ENCODE data around the gene IL17RB. TPM values are rescaled to one million over a fixed set of nuclear protein-coding genes. Genes with fewer than 3 reads are reported as not detected.
A peak's percentile ranks its signal among the peaks of the same experiment; 100 is the strongest.

IL17RB gene
- polyA plus RNA-seq (2014; cell fraction: cytosol; rRNA removed): 9.3 and 9.5 TPM in 2 replicates
- polyA plus RNA-seq (2014; cell fraction: nucleus; rRNA removed): 42.3 and 52.5 TPM in 2 replicates

- peak; percentile 60 for DNase-seq (ENCODE audit: low spot score)
Observed at GRCh38 chr3:53846134-53846850, at the start of gene IL17RB, which contains the start of gene CHDH. TSS of gene IL17RB (plus strand) at chr3:53846568. CDS start at chr3:53846589, 21 bp downstream. TSS of gene CHDH (minus strand) at chr3:53846419. CDS start at chr3:53824008, 22,411 bp downstream.

GRCh38 chr3:53798144-53798543, 48.2 kb upstream of the IL17RB start:
- no peak for DNase-seq (ENCODE audit: low spot score)

GRCh38 chr3:53799338-53799865, 47.0 kb upstream of the IL17RB start:
- no peak for DNase-seq (ENCODE audit: low spot score)

GRCh38 chr3:53800041-53800906, 46.1 kb upstream of the IL17RB start:
- DNase-seq (ENCODE audit: low spot score): peak; percentile 11

- DNase-seq (ENCODE audit: low spot score): no peak
Observed at GRCh38 chr3:53801319-53801718, 45.0 kb upstream of the IL17RB start.

GRCh38 chr3:53802256-53802880, 44.0 kb upstream of the IL17RB start:
- DNase-seq (ENCODE audit: low spot score): no peak

- no peak for DNase-seq (ENCODE audit: low spot score)
Observed at GRCh38 chr3:53803124-53803815, 43.1 kb upstream of the IL17RB start.

- no peak for DNase-seq (ENCODE audit: low spot score)
Observed at GRCh38 chr3:53803816-53804695, 42.3 kb upstream of the IL17RB start.

- DNase-seq (ENCODE audit: low spot score): no peak
Observed at GRCh38 chr3:53804697-53805462, 41.5 kb upstream of the IL17RB start.

GRCh38 chr3:53805463-53806159, 40.8 kb upstream of the IL17RB start:
- no peak for DNase-seq (ENCODE audit: low spot score)

- DNase-seq (ENCODE audit: low spot score): no peak
Observed at GRCh38 chr3:53806182-53807116, 39.9 kb upstream of the IL17RB start.

- DNase-seq (ENCODE audit: low spot score): no peak
Observed at GRCh38 chr3:53807117-53807810, 39.1 kb upstream of the IL17RB start.

- no peak for DNase-seq (ENCODE audit: low spot score)
Observed at GRCh38 chr3:53808496-53808895, 37.9 kb upstream of the IL17RB start.

GRCh38 chr3:53809267-53809666, 37.1 kb upstream of the IL17RB start:
- DNase-seq (ENCODE audit: low spot score): no peak

- no peak for DNase-seq (ENCODE audit: low spot score)
Observed at GRCh38 chr3:53809764-53810400, 36.5 kb upstream of the IL17RB start.

GRCh38 chr3:53811143-53811927, 35.0 kb upstream of the IL17RB start:
- DNase-seq (ENCODE audit: low spot score): no peak
